Measurements from ENCODE around the gene CREB3L2.
"Not testable (repeated sequence)": the region's sequence is repeated elsewhere in the genome, so short reads cannot be mapped to it uniquely, and the experiment has no call there.

CREB3L2 gene

DNA sequence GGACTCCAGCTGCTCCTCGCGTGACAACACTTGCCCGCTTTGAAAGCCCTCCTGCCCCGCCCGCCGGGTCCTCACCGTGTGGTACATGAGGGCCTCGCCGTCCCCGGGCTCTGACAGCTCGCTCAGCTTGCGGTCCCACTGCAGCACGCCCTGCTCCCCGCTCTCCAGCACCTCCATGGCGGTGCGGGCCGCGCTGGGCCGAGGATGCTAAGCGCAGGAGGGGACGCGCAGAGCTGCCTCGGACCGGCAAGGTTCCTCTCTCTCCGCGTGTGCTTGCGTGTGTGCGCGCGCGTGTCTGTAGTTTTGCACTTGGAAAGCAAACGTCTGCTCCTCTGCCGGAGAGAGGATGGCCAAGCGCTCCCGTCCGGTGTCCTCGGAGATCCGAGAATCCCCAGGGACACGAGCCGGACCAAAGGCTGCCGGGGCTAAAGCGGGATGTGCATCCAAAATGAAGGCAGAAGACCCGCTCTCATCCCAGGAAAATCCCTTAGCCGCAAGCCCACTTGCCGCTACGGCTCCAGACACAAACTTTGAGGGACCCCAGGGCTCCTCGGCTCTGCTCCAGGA is at the start of gene CREB3L2:
TSS of gene CREB3L2 (minus strand) at position 558 of the 567 bp plus-strand sequence. CDS start at position 177, 381 bp downstream.
- peak within 1 kb of the TSS; percentile 95 for H3K4me3 ChIP-seq (ENCODE audit: low read depth, low read length)
- H3K4me1 ChIP-seq (ENCODE audit: control insufficient read depth, insufficient read depth, low read length), result peaks cover 23% of the 10 kb centered on the region
- H3K27me3 ChIP-seq (ENCODE audit: control insufficient read depth, insufficient read depth, low read length), result no peaks in the 10 kb centered on the region
- H3K36me3 ChIP-seq (ENCODE audit: control insufficient read depth, insufficient read depth, low read length), result peaks cover 14% of the 10 kb centered on the region; the same call in 1 of the 2 replicates
- peak within 1 kb of the TSS; percentile 68; the same call in 1 of the 2 replicates for H3K27ac ChIP-seq (ENCODE audit: low read depth, low read length)
- no peaks in the 10 kb centered on the region for H3K9me3 ChIP-seq (ENCODE audit: control insufficient read depth, insufficient read depth, low read depth, low read length)
- peak within 1 kb of the TSS; percentile 92 for H3K9ac ChIP-seq (ENCODE audit: low read length)

DNA sequence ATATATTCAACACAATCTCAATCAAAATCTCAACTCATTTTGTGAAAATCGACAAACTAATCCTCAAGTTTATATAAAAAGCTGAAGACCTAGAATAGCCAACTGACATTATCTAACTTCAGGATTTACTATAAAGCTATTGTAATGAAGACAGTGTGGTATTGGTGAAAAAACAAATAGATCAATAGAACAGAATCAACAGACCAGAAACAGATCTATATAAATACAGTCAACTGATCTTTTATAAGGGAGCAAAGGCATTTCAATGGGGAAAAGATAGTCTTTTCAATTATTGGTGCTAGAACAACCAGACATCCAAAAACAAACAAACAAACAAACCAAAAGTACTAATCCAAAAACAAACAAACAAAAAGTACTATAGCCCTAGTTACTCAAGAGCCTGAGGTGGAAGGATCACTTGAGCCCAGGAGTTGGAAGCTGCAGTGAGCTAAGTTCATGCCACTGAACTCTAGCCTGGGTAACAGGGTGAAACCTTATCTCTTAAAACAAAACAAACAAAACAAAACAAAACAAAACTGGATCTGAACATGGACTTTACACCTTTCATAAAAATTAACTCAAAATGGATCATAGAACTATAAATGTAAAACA is 47.7 kb upstream of the CREB3L2 start:
- Histone ChIP-seq H3K4me3 (ENCODE audit: low read depth, low read length) (no peak overlapping the region), H3K9me3 (ENCODE audit: control insufficient read depth, insufficient read depth, low read depth, low read length) (peaks cover 7% of the 10 kb centered on the region; the same call in 1 of the 2 replicates), H3K27me3 (ENCODE audit: control insufficient read depth, insufficient read depth, low read length) (no peaks in the 10 kb centered on the region), H3K27ac (ENCODE audit: low read depth, low read length) (no peak overlapping the region), H3K36me3 (ENCODE audit: control insufficient read depth, insufficient read depth, low read length) (no peaks in the 10 kb centered on the region), H3K9ac (ENCODE audit: low read length) (no peak overlapping the region), H3K4me1 (ENCODE audit: control insufficient read depth, insufficient read depth, low read length) (no peaks in the 10 kb centered on the region)

DNA sequence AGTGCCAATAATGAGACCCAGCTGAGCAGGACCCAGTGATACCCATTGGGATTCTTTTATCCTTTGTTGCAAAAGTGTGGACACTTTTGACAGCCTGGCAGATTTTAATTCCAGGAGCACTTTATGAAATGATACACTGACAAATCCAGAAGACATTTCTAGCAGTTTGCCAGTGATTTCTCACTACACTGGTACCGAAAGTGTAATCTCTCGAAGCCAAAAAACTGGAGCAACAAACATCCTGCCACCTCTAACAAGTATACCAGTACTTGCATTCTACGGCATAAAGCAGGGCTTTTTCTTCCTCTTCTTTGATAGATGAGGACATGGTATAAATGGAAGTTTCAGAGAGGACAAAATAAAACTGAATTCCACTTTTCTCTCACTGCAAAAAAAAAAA is 46.0 kb upstream of the CREB3L2 start:
- H3K4me3 ChIP-seq (ENCODE audit: low read depth, low read length), result no peak overlapping the region

DNA sequence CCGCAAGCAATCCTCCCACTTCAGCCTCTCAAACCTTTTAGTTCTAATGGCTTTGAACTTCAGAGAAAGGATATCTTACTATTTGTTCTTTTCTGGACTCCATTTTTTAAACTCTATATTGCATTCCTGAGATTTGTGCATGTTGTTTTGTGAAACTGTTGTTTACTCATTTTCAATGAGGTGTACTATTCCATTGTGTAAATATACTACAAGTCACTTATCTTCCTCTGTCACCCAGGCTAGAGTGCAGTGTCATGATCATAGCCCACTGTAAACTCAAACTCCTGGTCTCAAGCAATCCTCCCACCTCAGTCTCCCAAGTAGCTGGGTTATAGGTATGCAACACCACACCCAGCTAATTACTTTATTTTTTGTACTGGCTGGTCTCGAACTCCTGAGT is 43.0 kb upstream of the CREB3L2 start:
- no peaks in the 10 kb centered on the region for H3K27me3 ChIP-seq (ENCODE audit: control insufficient read depth, insufficient read depth, low read length)
- H3K27ac ChIP-seq (ENCODE audit: low read depth, low read length), result no peak overlapping the region
- no peaks in the 10 kb centered on the region for H3K4me1 ChIP-seq (ENCODE audit: control insufficient read depth, insufficient read depth, low read length)
- H3K9me3 ChIP-seq (ENCODE audit: control insufficient read depth, insufficient read depth, low read depth, low read length), result no peaks in the 10 kb centered on the region
- no peak overlapping the region for H3K9ac ChIP-seq (ENCODE audit: low read length)
- no peak overlapping the region for H3K4me3 ChIP-seq (ENCODE audit: low read depth, low read length)
- no peaks in the 10 kb centered on the region for H3K36me3 ChIP-seq (ENCODE audit: control insufficient read depth, insufficient read depth, low read length)

More for the DNA sequence above, 46.0 kb upstream of the CREB3L2 start:
- no peak overlapping the region for H3K27ac ChIP-seq (ENCODE audit: low read depth, low read length)
- H3K9me3 ChIP-seq (ENCODE audit: control insufficient read depth, insufficient read depth, low read depth, low read length), result peaks cover 7% of the 10 kb centered on the region; the same call in 1 of the 2 replicates
- no peak overlapping the region for H3K9ac ChIP-seq (ENCODE audit: low read length)
- no peaks in the 10 kb centered on the region for H3K4me1 ChIP-seq (ENCODE audit: control insufficient read depth, insufficient read depth, low read length)
- no peaks in the 10 kb centered on the region for H3K27me3 ChIP-seq (ENCODE audit: control insufficient read depth, insufficient read depth, low read length)
- no peaks in the 10 kb centered on the region for H3K36me3 ChIP-seq (ENCODE audit: control insufficient read depth, insufficient read depth, low read length)

DNA sequence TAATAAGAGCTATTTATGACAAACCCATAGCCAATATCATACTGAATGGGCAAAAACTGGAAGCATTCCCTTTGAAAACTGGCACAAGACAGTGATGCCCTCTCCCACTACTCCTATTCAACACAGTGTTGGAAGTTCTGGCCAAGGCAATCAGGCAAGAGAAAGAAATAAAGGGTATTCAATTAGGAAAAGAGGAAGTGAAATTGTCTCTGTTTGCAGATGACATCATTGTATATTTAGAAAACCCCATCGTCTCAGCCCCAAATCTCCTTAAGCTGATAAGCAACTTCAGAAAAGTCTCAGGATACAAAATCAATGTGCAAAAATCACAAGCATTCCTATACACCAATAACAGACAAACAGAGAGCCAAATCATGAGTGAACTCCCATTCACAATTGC is 38.2 kb upstream of the CREB3L2 start:
- H3K27ac ChIP-seq (ENCODE audit: low read depth, low read length); H3K4me3 ChIP-seq (ENCODE audit: low read depth, low read length); H3K36me3 ChIP-seq (ENCODE audit: control insufficient read depth, insufficient read depth, low read length); H3K27me3 ChIP-seq (ENCODE audit: control insufficient read depth, insufficient read depth, low read length); H3K9ac ChIP-seq (ENCODE audit: low read length); H3K4me1 ChIP-seq (ENCODE audit: control insufficient read depth, insufficient read depth, low read length): not testable (repeated sequence)
- H3K9me3 ChIP-seq (ENCODE audit: control insufficient read depth, insufficient read depth, low read depth, low read length), result peaks cover 19% of the 10 kb centered on the region

- H3K36me3 ChIP-seq (ENCODE audit: control insufficient read depth, insufficient read depth, low read length), result no peaks in the 10 kb centered on the region
Observed at GRCh38 chr7:138036135-138036534, 34.2 kb upstream of the CREB3L2 start.

DNA sequence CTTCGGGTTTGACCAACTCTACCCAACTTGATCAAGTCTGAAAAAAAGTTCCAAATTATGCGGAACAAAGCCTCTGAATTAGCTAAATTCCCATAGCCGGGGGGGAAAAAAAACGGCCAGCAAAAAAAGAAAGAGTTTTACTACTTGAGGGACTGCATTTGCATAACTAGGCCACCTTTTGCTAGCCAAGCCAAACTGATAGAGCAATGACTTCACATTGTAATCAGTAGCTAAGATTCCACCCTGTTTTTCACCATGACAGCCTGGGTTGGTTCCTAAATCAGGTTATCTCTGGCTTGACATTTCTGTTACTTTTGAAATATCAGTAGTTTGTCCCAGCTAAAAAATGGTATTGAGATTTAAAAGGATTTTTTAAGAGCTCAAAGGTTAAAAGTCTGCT is 31.4 kb upstream of the CREB3L2 start:
- Histone ChIP-seq H3K4me1 (ENCODE audit: control insufficient read depth, insufficient read depth, low read length) (no peaks in the 10 kb centered on the region), H3K36me3 (ENCODE audit: control insufficient read depth, insufficient read depth, low read length) (no peaks in the 10 kb centered on the region), H3K4me3 (ENCODE audit: low read depth, low read length) (no peak overlapping the region), H3K9ac (ENCODE audit: low read length) (no peak overlapping the region), H3K27me3 (ENCODE audit: control insufficient read depth, insufficient read depth, low read length) (no peaks in the 10 kb centered on the region), H3K27ac (ENCODE audit: low read depth, low read length) (no peak overlapping the region), H3K9me3 (ENCODE audit: control insufficient read depth, insufficient read depth, low read depth, low read length) (peaks cover 50% of the 10 kb centered on the region)

More at GRCh38 chr7:138036135-138036534, 34.2 kb upstream of the CREB3L2 start:
- Histone ChIP-seq H3K27me3 (ENCODE audit: control insufficient read depth, insufficient read depth, low read length) (no peaks in the 10 kb centered on the region), H3K4me3 (ENCODE audit: low read depth, low read length) (no peak overlapping the region), H3K9me3 (ENCODE audit: control insufficient read depth, insufficient read depth, low read depth, low read length) (peaks cover 42% of the 10 kb centered on the region), H3K27ac (ENCODE audit: low read depth, low read length) (no peak overlapping the region), H3K4me1 (ENCODE audit: control insufficient read depth, insufficient read depth, low read length) (no peaks in the 10 kb centered on the region), H3K9ac (ENCODE audit: low read length) (no peak overlapping the region)

DNA sequence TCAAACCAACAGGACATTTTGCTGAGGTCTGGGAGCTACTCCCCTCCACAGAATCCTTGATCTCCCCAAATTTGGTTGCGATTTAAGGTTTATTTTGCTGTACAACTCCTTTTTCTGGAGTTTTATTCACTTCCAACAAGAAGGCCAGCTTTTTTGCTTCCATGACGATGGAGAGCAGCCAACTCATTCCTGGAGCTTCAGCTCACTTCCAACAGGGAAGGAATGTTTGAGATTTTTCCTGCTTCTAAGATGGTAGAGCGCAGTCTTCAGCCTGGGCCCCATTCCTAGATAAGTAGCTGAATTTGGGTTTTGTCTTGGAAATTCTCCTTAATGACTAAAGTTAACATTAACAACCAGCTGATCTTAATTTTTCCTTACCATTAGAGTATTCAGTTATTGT is 30.9 kb upstream of the CREB3L2 start:
- Histone ChIP-seq H3K4me3 (ENCODE audit: low read depth, low read length) (no peak overlapping the region), H3K36me3 (ENCODE audit: control insufficient read depth, insufficient read depth, low read length) (no peaks in the 10 kb centered on the region), H3K27ac (ENCODE audit: low read depth, low read length) (no peak overlapping the region), H3K27me3 (ENCODE audit: control insufficient read depth, insufficient read depth, low read length) (no peaks in the 10 kb centered on the region), H3K4me1 (ENCODE audit: control insufficient read depth, insufficient read depth, low read length) (no peaks in the 10 kb centered on the region), H3K9me3 (ENCODE audit: control insufficient read depth, insufficient read depth, low read depth, low read length) (peaks cover 53% of the 10 kb centered on the region), H3K9ac (ENCODE audit: low read length) (no peak overlapping the region)

GRCh38 chr7:138032186-138032585 is 30.3 kb upstream of the CREB3L2 start:
- Histone ChIP-seq H3K36me3 (ENCODE audit: control insufficient read depth, insufficient read depth, low read length) (no peaks in the 10 kb centered on the region), H3K4me3 (ENCODE audit: low read depth, low read length) (no peak overlapping the region), H3K9ac (ENCODE audit: low read length) (no peak overlapping the region), H3K27me3 (ENCODE audit: control insufficient read depth, insufficient read depth, low read length) (no peaks in the 10 kb centered on the region), H3K9me3 (ENCODE audit: control insufficient read depth, insufficient read depth, low read depth, low read length) (peaks cover 53% of the 10 kb centered on the region), H3K27ac (ENCODE audit: low read depth, low read length) (no peak overlapping the region), H3K4me1 (ENCODE audit: control insufficient read depth, insufficient read depth, low read length) (no peaks in the 10 kb centered on the region)

DNA sequence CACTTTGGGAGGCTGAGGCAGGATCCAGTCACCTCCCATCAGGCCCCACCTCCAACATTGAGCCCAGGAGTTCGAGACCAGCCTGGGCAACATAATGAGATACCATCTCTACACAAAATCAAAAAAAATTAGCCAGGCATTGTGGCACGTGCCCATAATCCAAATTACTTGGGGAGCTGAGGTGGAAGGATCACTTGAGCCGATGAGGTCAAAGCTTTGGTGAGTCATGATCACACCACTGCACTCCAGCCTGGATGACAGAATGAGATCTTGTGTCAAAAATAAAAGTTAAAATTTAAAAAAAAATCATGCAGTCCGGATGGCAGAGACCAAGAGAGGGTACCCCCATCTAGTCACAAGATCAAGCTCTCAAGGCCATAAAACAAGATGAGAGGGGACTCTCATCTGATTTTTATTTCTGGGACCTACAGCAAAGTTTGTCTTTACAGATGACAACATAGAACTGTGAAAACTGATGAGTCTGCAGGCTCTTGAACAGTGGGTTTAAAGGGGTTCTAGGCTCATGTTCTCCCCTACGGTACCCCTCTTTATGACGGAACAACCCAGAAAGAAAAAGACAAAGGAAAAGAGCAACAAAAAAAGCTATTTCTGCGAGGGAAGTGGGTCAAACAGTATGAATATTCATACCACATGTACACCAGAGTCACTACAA is 28.9 kb upstream of the CREB3L2 start:
- no peaks in the 10 kb centered on the region for H3K27me3 ChIP-seq (ENCODE audit: control insufficient read depth, insufficient read depth, low read length)
- H3K4me3 ChIP-seq (ENCODE audit: low read depth, low read length), result no peak overlapping the region
- H3K9ac ChIP-seq (ENCODE audit: low read length), result no peak overlapping the region
- H3K36me3 ChIP-seq (ENCODE audit: control insufficient read depth, insufficient read depth, low read length), result no peaks in the 10 kb centered on the region
- H3K9me3 ChIP-seq (ENCODE audit: control insufficient read depth, insufficient read depth, low read depth, low read length), result peaks cover 53% of the 10 kb centered on the region
- no peaks in the 10 kb centered on the region; the same call in 1 of the 2 replicates for H3K4me1 ChIP-seq (ENCODE audit: control insufficient read depth, insufficient read depth, low read length)
- H3K27ac ChIP-seq (ENCODE audit: low read depth, low read length), result no peak overlapping the region

GRCh38 chr7:138029941-138030340 is 28.1 kb upstream of the CREB3L2 start:
- Histone ChIP-seq H3K4me1 (ENCODE audit: control insufficient read depth, insufficient read depth, low read length) (no peaks in the 10 kb centered on the region; the same call in 1 of the 2 replicates), H3K27me3 (ENCODE audit: control insufficient read depth, insufficient read depth, low read length) (no peaks in the 10 kb centered on the region), H3K9ac (ENCODE audit: low read length) (no peak overlapping the region), H3K27ac (ENCODE audit: low read depth, low read length) (no peak overlapping the region), H3K4me3 (ENCODE audit: low read depth, low read length) (no peak overlapping the region), H3K9me3 (ENCODE audit: control insufficient read depth, insufficient read depth, low read depth, low read length) (peaks cover 54% of the 10 kb centered on the region), H3K36me3 (ENCODE audit: control insufficient read depth, insufficient read depth, low read length) (no peaks in the 10 kb centered on the region)

Data from HUES6 (cell line).